ENCODE data around the gene TBC1D14.
"Not testable (repeated sequence)": the region's sequence is repeated elsewhere in the genome, so short reads cannot be mapped to it uniquely, and the experiment has no call there.

TBC1D14 gene

DNA sequence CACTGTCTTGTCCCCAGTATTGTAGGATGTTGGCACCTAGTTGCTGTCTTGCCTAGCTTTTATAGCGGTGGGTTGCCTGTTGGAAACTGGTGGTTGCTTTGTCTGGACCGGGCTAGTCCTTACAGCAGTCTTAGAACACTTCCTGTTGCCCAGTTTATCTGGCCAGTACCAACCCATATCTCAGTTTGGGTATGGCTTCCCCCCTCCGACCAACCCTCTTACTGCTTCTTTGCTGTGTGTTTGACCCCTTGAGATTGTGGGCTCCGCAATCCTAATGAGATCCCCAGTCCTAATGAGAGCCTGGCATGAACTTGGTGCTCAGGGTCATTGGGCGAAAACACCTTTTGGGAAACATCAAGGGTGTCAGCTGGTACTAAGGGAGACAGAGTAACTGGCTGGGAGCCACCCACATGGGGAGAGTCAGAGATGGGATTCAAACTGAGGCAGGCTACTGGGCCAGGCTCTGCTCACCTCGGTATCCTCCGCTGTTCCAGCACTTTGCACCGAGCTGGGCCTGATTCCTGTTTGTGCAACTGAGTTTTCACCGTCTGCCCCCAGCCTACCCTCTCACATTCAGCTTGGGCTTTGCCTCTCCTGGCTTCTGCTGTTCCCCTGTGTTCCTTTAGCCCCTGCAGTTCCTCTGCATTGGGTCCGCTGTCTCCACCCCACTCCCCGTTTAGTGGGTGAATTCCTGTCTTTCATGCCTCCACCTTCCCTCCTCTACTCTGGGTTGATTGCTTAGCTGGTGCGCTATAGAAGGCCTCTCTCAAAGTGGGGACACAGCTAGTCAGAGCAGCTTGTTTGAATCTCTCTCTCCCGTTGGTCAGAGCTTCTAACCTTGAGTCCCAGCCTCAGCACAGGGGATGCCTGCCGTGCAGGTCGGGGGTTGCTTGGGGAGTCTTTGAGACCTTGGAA is 1.6 kb downstream of the TBC1D14 start:
- no peak for DNase-seq

DNA sequence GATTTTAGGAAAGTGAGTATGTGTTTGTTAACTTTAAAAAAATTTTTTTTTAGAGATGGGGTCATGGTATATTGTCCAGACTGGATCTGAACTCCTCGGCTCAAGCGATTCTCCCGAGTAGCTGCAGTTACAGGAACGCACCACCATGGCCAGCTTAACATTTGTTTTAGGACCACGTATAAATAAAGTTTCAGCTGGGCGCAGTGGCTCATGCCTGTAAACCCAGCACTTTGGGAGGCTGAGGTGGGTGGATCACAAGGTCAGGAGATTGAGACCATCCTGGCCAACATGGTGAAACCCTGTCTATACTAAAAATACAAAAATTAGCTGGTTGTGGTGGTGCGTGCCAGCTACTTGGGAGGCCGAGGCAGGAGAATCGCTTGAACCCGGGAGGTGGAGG is 2.3 kb downstream of the TBC1D14 start:
- not testable (repeated sequence) for DNase-seq

DNA sequence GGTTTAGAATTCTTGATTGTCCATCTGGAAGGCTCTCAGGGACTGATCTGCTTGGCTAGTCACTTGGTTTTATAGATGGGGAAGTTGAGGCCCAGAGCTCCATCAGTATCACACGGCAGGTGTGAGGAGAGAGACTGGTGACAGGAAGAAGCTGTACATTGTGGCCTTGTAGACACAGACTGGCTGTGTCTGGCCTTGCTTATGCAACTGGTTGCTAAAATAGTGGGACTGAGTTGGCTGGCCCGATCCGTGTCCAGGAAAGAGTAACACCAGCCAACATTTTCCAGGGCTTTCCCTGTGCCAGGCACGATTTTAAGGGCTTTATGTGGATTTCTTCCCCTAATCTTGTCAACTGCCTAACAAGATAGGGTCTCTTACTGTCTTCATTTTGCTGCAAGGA is 2.8 kb downstream of the TBC1D14 start:
- DNase-seq, result no peak

DNA sequence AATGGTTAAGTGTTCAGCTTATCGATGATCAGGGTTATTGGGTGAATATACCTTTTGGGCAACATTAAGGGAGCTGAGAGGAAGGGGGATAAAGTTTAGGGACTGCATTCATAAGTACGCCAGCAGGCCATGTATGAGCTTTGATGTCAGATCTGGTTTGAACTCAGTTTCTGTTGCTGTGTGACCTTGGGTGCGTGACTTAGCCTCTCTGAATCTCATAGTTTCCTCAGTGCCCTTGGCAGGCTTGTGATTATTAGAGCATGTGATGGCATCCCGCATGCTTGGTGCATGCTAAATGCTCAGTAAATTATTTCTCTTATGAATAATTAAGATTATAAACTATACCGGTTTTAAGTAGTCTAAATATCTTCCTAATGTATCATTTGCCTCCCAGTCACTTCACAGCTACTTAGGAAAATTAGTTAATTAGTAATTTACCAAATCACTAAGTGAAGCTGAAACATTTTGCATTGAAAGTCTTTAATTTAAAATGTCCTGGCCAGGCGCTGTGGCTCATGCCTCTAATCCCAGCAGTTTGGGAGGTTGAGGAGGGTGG is 3.8 kb downstream of the TBC1D14 start:
- DNase-seq, result no peak

DNA sequence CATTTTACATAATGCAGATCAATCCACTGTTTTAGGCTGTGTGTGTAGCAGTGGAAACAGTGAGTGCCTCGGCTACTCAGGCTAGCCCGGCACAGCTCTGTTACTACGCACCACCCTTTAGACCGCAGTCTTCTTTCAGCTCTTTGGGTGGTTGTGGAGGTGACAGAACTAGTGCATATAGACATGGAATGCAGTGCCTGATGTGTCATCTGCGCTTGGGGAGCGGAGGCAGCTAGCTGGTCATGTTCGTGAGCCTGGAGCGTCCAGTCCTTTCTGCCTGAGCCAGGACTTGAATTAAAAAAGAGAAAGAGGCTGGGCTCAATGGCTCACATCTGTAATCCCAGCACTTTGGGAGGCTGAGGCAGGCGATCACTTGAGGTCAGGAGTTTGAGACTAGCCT is 4.8 kb downstream of the TBC1D14 start:
- DNase-seq, result no peak

DNA sequence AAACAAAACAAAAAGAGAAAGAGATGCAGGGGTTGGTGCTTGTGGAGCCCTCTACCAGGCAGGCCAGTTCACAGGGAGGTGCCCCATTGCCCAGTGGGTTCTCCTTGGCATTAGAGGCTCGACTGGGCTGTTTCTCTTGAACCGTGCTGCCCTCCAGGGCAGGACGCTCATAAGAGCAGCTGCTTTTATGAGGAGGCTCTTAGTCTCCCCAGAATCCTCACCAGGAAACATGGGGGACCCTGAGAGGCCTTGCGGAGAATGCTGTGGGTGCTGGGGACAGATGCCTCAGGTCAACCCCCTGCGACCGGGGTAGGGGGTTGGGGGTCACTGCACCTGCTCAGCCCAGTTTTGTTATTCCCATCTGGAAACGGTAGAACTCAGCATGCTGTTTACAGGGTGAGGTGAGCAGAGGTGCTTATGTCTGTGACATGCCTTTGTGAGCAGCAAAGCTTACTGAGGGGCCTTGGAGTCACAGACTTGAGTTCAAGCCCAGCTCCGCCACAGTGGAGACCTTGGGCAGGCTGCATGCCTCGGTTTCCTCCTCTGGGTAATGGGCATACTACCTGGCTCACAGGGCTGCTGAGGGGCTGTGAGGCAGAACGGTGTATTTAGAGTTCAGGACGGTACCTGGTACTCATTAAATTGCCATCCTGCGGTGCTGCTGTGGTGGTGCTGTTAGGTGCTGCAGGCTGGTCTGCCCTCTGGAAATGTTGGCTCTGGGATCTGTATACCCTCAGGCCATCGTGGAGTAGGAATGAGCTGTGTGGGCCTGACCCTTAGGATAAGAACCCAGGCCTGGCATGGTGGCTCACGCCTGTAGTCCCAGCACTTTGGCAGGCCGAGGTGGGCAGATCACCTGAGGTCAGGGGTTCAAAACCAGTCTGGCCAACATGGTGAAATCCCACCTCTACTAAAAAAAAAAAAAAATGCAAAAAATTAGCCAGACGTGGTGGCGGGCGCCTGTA is 5.7 kb downstream of the TBC1D14 start:
- DNase-seq, result no peak

DNA sequence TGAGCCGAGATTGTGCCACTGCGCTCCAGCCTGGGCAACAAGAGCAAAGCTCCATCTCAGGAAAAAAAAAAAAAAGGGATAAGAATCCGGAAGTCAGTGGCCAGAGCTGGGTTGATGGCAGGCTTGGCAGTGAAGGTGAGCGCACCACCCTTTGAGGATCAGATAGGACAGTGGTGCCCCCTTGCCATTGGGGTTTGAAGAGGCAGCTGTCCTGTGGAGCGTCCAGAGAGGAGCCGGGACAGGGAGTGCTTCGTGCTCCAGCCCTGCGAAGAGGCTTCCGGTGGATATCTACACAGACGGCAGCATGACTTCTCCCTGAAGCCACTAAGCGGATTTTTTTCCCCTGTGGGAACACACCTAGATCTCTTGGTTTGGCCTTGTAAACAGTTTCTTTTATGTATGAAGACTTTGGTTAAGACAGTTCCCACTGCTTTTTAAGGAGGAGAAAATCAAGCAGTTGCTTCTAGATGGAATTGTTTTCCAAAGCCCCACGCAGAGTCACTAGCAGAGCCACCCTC is 6.5 kb downstream of the TBC1D14 start:
- DNase-seq, result no peak

DNA sequence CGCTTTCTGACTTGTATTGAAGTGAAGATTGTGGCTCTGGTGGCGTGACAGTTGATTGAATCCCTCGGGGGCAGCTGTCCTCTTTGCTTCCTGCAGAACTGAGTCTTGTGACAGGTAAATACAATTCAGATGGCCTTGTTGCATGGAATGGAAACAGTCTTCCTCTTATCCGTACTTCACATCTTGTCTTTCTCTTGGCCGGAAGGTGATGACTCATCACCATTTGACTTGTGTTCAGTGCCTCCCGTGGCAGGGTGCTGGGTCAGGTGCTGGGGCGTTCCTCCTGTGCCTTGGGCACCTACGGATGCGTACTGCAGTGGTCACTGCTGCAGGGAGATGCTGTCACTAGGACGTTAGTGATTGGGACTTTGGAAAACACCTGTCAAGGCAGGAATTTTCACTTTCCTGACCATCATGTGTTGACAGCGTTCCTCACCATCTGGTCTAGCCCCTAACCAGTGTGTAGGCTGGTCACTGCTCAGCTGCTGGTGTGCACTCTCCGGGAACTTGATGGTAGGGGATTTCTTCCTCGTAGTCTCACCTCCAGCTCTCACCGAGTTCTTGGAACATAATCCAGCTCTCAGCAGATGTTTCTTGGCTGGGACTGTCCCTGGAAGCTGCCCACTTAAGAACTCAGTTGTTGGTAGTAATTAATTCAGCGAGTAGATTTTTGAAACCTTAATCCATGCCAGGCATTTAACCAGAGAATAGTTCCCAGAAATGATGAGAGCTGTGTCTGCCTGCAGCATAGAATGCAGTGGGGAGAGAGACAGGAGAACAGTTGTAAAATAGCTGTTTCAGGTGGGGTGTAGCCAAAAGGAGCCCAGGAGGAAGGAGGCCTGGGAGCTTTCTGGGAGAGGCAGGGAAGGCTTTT is 7.2 kb downstream of the TBC1D14 start:
- DNase-seq, result peak; percentile 66

DNA sequence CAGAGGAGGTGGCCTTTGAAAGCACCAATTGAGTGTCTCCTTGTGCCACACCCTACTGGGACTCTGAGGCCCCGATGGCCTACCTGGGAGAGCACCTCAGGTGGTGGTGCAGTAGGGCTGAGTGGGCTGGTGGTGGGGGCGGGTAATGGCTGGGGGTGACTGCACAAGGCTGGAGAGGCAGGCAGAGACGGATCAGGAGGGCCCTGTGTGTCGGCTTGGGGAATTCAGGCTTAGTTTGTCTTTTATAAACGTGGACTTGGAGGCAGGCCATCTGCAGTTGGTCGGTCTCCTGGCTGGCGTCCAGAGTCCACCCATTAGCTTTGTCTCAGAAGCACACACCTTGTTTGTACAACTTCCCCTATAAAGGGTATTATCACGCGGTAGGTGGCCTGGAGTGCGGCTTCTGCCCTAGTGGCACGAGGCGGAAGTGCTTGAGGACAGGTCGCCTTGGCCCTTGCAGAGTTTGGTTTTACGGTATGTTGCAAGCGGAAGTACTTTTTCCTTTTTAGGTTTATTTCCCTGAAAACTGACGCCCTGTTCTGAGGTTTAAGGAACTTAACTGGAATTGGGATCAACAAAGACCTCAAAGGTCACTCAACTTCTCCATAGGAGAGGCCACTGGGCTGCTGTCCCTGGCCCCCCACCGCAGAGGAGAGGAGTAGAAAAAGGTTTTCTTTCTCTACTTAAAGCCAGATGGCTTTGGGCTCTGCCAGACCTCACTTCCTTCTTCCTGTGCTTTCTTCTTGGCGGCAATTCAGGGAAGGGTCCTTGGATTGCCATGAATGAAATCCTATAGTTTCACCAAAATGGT is 8.0 kb downstream of the TBC1D14 start:
- peak; percentile 49 for DNase-seq

DNA sequence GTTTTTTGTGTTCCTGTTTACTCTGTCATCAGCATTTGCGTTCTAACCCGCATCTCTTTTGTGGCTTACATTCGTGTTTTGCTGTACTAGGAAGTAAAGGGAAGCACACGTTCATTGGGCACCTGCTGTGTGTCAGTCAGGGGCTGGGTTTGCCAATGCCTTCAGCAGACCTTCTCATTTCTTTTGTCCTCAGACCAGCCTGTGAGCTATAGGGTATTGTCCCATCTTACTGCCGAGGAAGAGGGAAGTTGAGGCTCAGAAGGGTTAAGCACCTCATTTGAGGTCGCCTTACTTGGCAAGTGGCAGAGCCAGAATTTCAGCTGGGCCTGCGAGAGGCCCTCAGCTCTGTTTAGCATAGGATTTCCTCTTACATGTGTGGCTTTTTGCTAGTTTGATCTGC is 8.7 kb downstream of the TBC1D14 start:
- DNase-seq, result no peak

DNA sequence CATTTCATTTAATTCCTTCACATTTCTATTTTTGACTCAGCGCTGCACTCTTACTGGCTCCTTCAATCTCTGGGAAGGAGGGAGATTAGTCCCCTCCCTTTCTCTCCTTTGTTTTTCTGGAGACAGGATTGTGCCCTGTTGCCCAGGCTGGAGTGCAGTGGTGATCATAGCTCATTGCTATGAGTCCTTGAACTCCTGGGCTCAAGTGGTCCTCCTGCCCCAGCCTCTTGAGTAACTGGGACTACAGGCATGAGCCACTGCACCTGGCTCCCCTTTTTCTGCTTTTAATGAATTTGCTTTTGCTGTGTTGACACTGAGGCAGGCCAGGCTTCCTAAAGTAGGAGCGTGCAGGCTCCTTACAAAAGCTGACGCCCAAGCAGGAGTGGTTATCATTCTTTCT is 10.5 kb downstream of the TBC1D14 start:
- DNase-seq, result no peak

DNA sequence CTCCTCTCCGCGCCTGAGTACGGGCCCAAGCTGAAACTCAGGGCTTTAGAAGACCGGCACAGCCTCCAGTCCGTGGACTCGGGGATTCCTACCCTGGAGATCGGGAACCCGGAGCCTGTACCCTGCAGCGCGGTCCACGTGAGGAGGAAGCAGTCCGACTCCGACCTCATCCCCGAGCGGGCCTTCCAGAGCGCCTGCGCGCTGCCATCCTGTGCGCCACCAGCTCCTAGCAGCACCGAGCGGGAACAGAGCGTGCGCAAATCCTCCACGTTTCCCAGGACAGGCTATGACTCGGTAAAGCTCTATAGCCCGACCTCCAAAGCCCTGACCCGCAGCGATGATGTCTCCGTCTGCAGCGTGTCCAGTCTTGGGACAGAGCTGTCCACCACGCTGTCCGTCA is 13.9 kb downstream of the TBC1D14 start:
- DNase-seq, result no peak

DNA sequence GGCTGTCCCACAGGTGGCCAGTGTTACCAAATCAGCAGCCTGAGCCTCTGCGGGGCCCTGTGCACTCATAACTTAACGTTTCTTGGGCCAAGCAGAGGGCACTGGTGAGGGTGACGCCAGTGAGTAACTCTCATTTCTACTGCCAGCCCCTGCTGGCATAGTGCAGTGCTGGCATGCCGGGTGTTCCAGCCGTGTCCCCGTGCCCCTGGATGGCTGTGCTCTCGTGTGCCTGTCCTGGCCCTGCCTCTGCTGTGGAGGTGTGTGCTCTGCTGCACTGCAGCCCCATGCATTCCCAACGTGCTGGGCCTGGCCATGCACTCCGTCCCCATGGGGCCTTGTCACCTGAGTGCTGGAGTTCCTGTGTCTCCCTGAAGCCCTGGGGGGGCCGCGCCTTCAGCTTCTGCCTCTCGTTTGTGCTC is 14.7 kb downstream of the TBC1D14 start:
- DNase-seq, result no peak

DNA sequence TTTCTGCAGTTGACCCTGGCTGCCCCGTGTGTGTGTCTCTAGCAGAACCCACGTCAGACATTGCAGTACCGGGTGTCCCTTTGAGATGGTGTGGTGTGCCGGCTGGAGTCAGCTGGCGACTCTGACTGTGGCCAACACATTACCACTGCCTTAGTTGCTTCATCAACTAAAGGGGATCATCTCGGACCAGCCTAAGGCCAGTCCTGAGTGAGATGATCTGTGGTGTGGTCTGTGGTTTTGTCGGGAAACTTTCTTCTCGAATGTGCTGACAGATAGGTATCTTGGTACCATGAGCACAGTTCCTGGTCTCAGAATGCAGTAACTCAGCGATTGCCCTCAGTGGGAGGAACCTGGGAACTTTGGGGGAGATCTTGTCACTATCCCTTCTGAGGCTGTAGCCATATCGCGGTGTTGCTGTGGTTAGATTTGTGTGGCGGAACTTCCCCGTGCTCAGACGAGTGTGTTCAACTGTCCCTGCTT is 15.8 kb downstream of the TBC1D14 start:
- DNase-seq, result no peak

DNA sequence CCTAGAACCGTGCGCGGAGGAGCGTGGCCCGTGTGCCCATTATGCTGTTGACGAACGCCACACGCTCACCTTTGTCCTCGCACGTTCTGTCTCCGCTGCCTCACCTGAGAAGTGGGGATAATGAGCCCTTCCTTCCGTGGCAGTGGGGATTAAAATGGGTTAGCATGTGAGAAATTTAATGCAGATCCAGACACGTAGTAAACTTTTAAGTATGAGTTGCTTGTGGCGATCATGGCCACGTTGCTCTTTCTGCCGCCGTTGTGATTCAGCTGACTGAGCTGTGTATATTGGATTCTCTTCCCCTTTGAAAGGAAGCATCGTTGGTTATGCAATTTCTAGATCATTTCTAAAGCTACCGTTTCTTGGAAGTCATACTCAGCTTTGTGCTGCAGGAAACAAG is 16.5 kb downstream of the TBC1D14 start:
- no peak for DNase-seq

DNA sequence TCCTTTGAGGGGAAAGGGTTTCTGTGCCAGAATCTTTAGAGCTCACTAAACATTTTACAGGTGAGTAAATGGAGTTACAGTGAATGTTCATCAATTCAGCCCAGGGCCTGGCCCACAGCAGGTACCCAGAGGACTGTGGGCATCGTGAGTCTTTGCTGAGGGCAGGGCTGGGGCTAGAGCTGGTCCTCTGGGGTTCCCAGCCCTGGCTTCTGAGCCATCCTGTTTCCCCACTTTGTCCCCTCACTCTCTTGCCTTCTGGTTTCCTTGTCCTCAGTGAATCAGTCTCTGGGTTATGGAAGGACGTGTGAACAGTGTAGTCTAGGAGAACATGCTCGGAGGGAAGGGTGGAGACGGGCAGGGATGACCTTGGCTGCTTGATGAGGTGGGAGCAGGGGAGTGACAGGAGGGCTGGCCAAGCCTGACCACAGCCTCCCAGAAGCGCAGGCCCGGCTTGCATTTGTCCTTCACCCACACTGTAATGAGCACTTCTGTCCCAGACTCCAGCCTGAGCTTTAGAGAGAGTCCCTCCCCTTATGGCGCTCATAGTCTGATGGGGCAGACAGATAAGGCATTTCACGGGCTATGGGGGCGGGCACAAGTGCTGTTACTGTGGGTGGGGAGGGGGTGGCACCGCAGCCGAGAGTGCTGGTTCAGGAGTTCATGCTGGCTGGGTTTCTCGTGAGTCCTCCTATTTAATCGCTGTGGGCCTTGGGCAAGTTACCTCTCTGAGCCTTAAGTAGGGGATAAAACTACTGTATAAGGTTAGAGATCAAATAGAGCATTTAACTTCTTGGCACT is 17.3 kb downstream of the TBC1D14 start:
- peak; percentile 58 for DNase-seq

DNA sequence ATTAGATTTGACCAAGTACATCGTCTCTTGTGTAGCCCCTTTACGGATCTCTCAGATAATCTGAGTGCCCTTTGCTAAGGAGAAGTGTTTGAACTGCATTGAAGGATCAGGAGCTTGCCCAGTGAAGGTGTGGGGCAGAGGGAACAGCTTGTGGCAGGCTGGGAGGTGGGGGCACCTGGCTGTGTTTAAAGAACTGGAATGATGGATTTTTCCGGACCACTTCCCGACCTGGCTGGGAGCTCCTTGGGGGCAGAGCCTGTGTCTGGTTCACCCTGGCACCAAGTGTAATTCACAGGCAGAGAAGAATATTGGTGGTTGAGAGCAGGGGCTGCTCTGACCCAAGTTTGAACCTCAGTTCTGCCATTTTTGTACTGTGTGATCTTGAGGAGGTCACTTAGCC is 18.5 kb downstream of the TBC1D14 start:
- no peak for DNase-seq

DNA sequence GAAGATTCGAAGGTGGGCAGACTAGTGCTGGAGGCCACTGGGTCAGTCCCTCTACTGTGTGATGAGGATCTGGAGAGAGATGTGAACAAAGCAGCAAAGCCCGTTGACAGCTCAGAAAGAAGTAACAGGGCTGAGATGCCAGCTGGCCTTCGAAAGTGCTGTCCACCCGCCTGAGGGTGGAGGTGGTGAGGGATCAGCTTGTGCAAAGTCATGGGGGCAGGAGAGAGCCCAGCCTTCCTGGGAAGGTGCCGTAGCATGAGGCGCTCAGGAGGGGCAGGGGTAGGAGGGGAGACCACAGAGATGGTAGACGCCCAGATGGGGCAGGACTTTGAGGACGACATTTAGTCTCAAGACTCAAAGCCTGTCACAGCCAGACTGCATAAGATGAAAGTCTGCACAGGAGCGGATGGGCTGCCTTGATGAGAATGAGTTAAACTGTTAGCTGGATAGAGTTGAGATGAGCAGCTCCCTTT is 19.7 kb downstream of the TBC1D14 start:
- DNase-seq, result no peak

DNA sequence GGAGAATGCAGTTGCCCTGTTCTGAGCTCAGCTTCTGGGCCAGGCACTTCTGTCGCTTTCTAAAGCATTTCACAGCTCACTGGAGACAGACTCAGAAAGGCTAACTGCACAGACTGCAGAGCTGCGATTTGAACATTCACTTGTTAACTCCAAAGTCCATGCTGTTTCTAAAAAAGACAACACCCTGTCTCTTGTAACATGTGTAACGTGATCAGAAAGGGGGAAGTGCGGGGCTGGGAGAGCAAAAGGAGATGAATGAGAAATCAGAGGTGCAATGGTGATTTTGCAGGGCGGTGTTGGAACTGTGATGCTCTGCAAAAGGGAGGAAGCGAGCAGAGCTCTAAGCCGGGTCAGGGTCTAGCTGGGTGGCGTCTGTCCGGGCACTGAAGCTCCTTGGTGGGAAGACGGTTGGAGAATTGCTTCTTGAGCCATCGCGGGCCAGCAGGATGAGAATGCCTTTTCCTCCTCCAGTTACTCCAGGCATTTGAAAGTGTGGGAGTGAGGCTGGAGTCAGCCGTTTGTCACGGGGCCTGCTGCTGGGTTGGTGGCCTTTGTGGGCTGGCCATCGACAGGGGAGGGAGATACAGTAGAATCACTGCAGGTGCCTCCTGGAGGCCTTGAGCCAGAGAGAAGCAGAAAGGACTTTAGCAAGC is 20.3 kb downstream of the TBC1D14 start:
- DNase-seq, result no peak

DNA sequence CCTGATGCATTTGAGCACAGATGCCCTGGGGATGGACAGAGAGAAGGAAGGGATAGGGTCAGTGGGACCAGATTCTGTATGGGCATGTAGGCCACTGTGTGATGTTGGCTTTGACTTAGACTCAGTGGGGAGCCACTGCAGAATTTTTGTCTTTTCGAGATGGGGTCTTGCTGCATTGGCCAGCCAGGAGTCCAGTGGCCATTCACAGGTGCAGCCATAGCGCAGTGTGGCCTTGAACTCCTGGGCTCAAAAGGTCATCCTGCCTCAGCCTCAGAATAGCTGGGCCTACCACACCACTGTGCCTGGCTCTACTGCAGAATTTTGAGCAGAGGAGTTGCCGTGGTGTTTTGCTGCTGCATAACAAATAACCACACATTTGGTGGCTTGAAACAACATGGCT is 22.8 kb downstream of the TBC1D14 start:
- no peak for DNase-seq

Data from stimulated activated CD4-positive, alpha-beta T cell treated with anti-CD3 and anti-CD28 coated beads, Interleukin-4, amount 100 ng/mL, for 24 hours (primary cell).